OCI-LY3 (cell line): ENCODE results near the gene ZBED1.

ENCODE experiments used
- EZH2phosphoT487 ChIP-seq: fragments of 200-600 bp; shearing (Covaris generic); IDR thresholded peaks from 2 replicates; pipeline ENCODE4 v1.6.1; 2018; ENCODE audit warnings: antibody characterized with exemption, mixed run types, low read depth
- TF ChIP-seq, protein P1 (sequence below): fragments of 200-600, 300-600 bp; sonication (generic); IDR thresholded peaks from 2 replicates; pipeline ENCODE4 v1.5.1; 2014; ENCODE audit warnings: antibody characterized with exemption, low read length, low read depth

DNA sequence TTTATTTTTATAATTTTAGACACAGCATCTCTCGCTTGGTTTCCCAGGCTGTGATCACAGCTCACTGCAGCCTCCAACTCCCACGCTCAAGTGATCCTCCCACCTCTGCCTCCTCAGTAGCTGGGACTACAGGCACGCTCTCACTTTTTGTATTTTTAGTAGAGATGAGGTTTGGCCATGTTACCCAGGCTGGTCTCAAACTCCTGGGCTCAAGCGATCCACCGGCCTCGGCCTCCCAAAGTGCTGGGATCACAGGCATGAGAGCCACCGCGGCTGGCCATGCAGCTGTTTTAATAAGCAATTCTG is 39.1 kb downstream of the ZBED1 start:
- TF ChIP-seq, protein P1, sequence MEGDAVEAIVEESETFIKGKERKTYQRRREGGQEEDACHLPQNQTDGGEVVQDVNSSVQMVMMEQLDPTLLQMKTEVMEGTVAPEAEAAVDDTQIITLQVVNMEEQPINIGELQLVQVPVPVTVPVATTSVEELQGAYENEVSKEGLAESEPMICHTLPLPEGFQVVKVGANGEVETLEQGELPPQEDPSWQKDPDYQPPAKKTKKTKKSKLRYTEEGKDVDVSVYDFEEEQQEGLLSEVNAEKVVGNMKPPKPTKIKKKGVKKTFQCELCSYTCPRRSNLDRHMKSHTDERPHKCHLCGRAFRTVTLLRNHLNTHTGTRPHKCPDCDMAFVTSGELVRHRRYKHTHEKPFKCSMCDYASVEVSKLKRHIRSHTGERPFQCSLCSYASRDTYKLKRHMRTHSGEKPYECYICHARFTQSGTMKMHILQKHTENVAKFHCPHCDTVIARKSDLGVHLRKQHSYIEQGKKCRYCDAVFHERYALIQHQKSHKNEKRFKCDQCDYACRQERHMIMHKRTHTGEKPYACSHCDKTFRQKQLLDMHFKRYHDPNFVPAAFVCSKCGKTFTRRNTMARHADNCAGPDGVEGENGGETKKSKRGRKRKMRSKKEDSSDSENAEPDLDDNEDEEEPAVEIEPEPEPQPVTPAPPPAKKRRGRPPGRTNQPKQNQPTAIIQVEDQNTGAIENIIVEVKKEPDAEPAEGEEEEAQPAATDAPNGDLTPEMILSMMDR: no peak
- TF ChIP-seq EZH2phosphoT487: no peak
